Measurements from ENCODE around the gene LDHAL6A. TPM values are rescaled to one million over a fixed set of nuclear protein-coding genes. Genes with fewer than 3 reads are reported as not detected.

The LDHAL6A gene
- total RNA-seq, 1 experiment from 2014 or later, result not detected

DNA sequence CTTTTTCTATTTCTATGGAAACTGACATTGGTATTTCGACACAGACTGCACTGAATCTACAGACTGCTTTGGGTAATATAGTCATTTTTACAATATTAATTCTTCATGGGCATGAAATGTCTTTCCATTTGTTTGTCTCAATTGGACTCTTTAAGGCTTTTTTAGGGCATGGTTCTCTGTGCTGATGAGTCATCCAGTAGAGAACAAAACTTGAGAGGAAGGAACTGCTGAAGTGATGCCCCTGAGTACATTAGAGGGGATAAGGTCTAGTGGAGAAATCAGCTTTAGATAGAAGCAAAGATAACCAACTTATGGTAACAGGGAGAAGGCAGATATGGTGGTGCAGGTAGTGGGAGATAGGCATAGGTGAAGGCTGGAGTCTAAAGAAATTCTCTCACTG is 46.0 kb downstream of the LDHAL6A start:
- intact Hi-C loops (cut with micrococcal nuclease), result no loop called here
- no peaks in the 10 kb centered on the region for H3K27me3 ChIP-seq (ENCODE audit: insufficient read depth, low read length)

More for the DNA sequence above, 46.0 kb downstream of the LDHAL6A start:
- no peaks in the 10 kb centered on the region for H4K20me1 ChIP-seq (ENCODE audit: insufficient read depth)
- no peak overlapping the region for H3K9ac ChIP-seq (ENCODE audit: low read length)
- POLR2A ChIA-PET, result interaction anchor here (0.6 kb wide), 1 partner anchor 79 kb away, joined by 3 read pairs; no protein-coding TSS in a partner anchor
- H3K4me3 ChIP-seq (replicated peaks in 1 of 2; ENCODE audit: low read depth in 1 of 2, low read length in 2 of 2), result no peak overlapping the region
- H3K27ac ChIP-seq (ENCODE audit: low read depth, low read length), result no peak overlapping the region
- no TSS peak for BruUV-seq (replicated peaks)
- DNase-seq (ENCODE audit: low read depth, low spot score) (no peak), ATAC-seq (no peak)
- peaks cover 3 to 13% of the 10 kb centered on the region in 2 experiments; a peak in 2 of 4 replicates for H3K36me3 ChIP-seq (ENCODE audit: control insufficient read depth in 1 of 2, insufficient read depth in 2 of 2, low read length in 2 of 2)
- no peaks in the 10 kb centered on the region for H3K9me2 ChIP-seq (ENCODE audit: insufficient read depth)
- no peak for TF ChIP-seq MAX (IDR thresholded peaks at IDR 0.05)
- no peak for TF ChIP-seq YY1 (IDR thresholded peaks at IDR 0.05; ENCODE audit: extremely low read depth, insufficient replicate concordance, low read depth, low read length)
- TF ChIP-seq POLR2A (IDR thresholded peaks at IDR 0.05; ENCODE audit: borderline replicate concordance, extremely low read depth, insufficient read depth, insufficient read length), result no peak
- no peak for TF ChIP-seq TCF7L2 (IDR thresholded peaks at IDR 0.05; ENCODE audit: borderline replicate concordance, extremely low read depth, insufficient read depth, insufficient read length)
- TF ChIP-seq EZH2 (IDR thresholded peaks at IDR 0.05), result no peak
- TF ChIP-seq CBX3 (IDR thresholded peaks at IDR 0.05; ENCODE audit: low read depth), result no peak
- TF ChIP-seq SP1 (IDR thresholded peaks at IDR 0.05; ENCODE audit: low read depth), result no peak
- no peak for TF ChIP-seq CEBPB (IDR thresholded peaks at IDR 0.05; ENCODE audit: low read depth)
- TF ChIP-seq, protein P1, sequence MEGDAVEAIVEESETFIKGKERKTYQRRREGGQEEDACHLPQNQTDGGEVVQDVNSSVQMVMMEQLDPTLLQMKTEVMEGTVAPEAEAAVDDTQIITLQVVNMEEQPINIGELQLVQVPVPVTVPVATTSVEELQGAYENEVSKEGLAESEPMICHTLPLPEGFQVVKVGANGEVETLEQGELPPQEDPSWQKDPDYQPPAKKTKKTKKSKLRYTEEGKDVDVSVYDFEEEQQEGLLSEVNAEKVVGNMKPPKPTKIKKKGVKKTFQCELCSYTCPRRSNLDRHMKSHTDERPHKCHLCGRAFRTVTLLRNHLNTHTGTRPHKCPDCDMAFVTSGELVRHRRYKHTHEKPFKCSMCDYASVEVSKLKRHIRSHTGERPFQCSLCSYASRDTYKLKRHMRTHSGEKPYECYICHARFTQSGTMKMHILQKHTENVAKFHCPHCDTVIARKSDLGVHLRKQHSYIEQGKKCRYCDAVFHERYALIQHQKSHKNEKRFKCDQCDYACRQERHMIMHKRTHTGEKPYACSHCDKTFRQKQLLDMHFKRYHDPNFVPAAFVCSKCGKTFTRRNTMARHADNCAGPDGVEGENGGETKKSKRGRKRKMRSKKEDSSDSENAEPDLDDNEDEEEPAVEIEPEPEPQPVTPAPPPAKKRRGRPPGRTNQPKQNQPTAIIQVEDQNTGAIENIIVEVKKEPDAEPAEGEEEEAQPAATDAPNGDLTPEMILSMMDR (IDR thresholded peaks at IDR 0.05 in 2 of 3, conservative IDR thresholded peaks at IDR 0.05 in 1 of 3; ENCODE audit: borderline replicate concordance in 1 of 3, insufficient read depth in 1 of 3, low read depth in 2 of 3, low read length in 2 of 3), result no peak
- RAD21 ChIA-PET (ENCODE audit: low non-redundant PET in 1 of 2, low total read pairs in 2 of 2, uncharacterized antibody in 2 of 2, unreplicated experiment in 2 of 2), result no interaction called here
- no peak overlapping the region for H2AFZ ChIP-seq (ENCODE audit: low read depth, low read length, poor library complexity, severe bottlenecking)
- CTCF ChIA-PET, result no interaction called here
- H3K4me2 ChIP-seq (ENCODE audit: low read length), result no peak overlapping the region
- H3K79me2 ChIP-seq (ENCODE audit: insufficient read depth, low read length), result no peaks in the 10 kb centered on the region
- no peaks in the 10 kb centered on the region for H3K9me3 ChIP-seq (ENCODE audit: control insufficient read depth in 1 of 2, insufficient read depth in 1 of 2, low read depth in 1 of 2, low read length in 2 of 2)
- H3K4me1 ChIP-seq (ENCODE audit: control insufficient read depth in 1 of 2, insufficient read depth in 2 of 2, low read length in 2 of 2), result no peaks in the 10 kb centered on the region
